WTC11 (cell line): ENCODE measurements around the gene KEAP1.

Experiments used
- CTCF ChIP-seq: fragments of 200-600 bp; IDR thresholded peaks from 2 replicates; pipeline ENCODE4 v1.8.0; 2022; ENCODE audit warnings: antibody characterized with exemption
- FOXK1 ChIP-seq: sonication (generic); formaldehyde crosslinking; IDR thresholded peaks from 2 replicates; pipeline ENCODE4 v1.8.0; 2022; ENCODE audit warnings: mild to moderate bottlenecking, moderate library complexity, missing genetic modification reagents
- JUN ChIP-seq: sonication (generic); formaldehyde crosslinking; IDR thresholded peaks from 2 replicates; pipeline ENCODE4 v1.8.0; 2023; ENCODE audit warnings: mild to moderate bottlenecking, missing genetic modification reagents
- MAX ChIP-seq: sonication (generic); formaldehyde crosslinking; IDR thresholded peaks from 2 replicates; pipeline ENCODE4 v1.8.0; 2022; ENCODE audit warnings: mild to moderate bottlenecking, missing genetic modification reagents
- SMAD3 ChIP-seq: sonication (generic); formaldehyde crosslinking; IDR thresholded peaks from 2 replicates; pipeline ENCODE4 v1.8.0; 2022; ENCODE audit warnings: missing genetic modification reagents, mild to moderate bottlenecking, borderline replicate concordance
- SP1 ChIP-seq: sonication (generic); formaldehyde crosslinking; conservative IDR thresholded peaks from 2 replicates; pipeline ENCODE4 v1.8.1; 2022; ENCODE audit warnings: missing genetic modification reagents
- TF ChIP-seq, protein P1 (sequence below): sonication (generic); formaldehyde crosslinking; IDR thresholded peaks from 2 replicates; pipeline ENCODE4 v1.8.0; 2022; ENCODE audit warnings: mild to moderate bottlenecking, missing genetic modification reagents

DNA sequence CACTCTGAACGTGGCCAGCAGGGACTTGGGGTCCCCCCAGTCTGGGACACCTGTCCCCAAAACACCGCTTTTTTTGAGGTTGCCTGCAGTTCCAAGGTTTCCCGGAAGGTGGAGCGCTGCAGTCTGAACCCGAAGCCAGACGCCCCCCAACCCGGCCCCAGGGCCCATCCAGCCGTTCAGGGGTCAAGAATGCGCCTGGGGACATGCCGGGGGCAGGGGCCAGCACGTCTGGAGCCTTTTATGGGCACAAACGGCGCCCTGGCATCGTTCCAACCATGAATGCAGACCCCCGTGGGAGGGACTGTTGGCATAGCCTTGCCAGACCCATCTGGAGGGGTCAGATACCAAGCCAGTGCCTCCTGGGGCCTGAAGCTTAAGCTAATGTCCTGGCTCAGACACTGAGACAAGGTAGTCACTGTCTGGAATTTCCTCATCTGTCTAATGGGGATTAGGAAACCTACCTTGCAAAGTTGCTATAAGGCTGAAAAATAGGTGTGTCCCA lies 7.2 kb upstream of the KEAP1 start:
- TF ChIP-seq SMAD3 (CRISPR knock-in tag), result no peak
- peak; percentile 80 for TF ChIP-seq CTCF
- no peak for TF ChIP-seq MAX (CRISPR knock-in tag)
- TF ChIP-seq, protein P1, sequence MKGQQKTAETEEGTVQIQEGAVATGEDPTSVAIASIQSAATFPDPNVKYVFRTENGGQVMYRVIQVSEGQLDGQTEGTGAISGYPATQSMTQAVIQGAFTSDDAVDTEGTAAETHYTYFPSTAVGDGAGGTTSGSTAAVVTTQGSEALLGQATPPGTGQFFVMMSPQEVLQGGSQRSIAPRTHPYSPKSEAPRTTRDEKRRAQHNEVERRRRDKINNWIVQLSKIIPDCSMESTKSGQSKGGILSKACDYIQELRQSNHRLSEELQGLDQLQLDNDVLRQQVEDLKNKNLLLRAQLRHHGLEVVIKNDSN, result no peak
- no peak for TF ChIP-seq FOXK1 (CRISPR knock-in tag)
- TF ChIP-seq SP1 (CRISPR knock-in tag), result no peak
- no peak for TF ChIP-seq JUN (CRISPR knock-in tag)
